ENCODE data around the gene PRKD3.
"Not testable (repeated sequence)": the region's sequence is repeated elsewhere in the genome, so short reads cannot be mapped to it uniquely, and the experiment has no call there.

The PRKD3 gene

DNA sequence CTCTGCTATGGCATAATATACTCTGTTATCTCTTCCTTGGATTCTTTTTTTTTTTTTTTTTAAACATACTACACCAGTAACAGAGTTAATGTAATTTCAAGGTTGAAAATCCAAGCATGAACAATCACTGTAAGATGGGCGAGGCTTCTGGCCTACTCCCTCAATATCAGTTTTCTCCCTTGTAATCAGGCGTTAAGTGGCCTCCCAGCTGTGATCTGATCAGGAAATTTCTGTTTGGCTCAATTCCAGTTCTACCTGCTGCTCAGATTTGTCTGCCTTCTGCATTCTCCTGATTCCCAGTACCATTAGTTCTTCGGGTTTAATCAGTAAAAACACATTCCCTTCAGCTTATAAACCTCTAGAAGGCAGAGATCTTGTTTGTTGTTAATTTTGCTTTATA lies 18.6 kb downstream of the PRKD3 start:
- peak; percentile 14 for DNase-seq

DNA sequence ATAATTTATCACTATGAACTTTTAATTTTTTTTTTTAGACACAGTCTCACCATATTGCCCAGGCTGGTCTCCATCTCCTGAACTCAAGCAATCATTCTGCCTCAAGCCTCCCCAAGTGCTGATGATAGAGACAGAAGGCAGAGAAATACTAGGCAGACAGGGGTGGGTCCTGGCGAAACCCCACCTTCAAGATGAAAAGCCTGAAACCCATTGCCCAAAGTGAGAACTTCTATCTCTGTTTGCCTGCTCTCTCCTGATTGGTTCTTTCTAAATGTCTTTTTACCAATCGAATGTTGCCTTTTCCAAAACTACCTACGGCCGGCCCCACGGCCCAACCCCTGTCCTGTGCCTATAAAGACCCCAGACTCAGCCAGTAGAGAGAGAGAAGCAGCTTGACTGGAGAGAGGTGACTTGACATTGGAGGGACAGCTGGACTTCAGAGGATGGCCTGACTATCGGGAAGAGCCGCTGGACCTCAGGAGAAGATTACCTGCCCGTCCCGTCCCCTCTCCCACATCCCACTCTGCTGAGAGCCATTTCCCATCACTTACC lies 21.9 kb downstream of the PRKD3 start:
- DNase-seq, result no peak

DNA sequence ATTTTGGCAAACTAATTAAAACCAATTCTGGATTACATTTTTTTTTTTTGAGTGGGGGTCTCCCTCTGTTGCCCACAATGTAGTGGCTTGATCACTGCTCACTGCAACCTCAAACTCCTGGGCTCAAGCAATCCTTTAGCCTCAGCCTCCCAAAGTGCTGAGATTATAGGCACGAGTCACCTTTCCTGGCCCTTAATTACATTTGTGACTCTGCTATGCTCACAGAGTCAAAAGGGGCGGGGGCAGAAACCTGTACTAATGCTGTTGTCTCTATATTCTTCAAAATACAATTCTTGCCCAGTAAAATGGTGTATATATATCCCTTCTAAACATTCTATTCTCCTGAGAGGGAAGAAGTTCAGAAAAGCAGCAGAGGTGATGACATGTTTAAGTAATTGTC lies 23.2 kb downstream of the PRKD3 start:
- DNase-seq, result no peak

DNA sequence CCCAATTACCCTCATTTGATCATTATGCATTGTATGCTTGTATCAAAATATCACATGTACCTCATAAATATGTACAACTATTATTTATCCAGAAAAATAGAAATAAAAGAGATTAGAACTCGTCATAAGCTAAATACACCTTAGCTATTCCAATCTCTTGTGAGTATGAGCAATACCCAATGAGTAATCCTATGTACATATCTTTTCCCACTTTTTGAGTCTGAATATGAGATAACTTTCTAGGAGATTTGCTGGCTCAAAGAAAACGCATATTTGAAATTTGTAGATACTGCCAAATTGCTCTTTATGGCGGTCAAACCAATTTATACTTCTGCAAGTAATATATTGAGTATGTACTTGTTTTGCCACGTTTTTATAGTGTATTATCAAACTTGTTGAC lies 24.1 kb downstream of the PRKD3 start:
- no peak for DNase-seq

DNA sequence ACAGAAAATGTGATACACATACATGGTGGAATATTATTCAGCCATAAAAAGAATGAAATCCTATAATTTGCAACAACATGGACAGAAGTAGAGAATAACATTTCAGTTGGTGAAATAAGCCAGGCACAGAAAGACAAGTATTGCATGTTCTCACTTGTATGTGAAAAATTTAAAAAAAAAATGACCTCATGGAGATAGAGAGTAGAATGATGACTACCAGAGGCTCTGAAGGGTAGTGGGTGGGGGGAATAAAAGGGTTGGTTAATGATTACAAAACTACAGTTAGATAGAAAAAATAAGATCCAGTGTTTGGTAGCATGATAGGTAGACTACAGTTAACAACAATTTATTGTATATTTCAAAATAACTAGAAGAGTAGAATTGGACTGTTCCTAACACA lies 24.5 kb downstream of the PRKD3 start:
- DNase-seq, result no peak

DNA sequence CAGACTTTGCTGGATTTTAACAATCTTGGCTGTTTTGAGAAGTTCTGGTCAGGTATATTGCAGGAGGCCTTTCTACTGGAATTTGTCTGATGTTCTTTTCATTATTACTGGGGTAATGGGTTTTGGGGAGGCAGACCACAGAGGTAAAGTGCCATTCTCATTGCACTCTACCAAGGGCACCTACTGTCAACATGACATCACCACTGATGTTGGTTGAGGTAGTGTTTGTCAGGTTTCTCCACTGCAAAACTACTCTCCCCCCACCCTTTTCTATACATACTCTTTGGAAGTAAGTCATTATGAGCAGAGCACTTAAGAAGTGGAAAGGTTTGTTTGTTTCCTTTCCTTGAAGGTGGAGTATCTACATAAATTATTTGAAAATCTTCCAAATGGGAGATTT lies 27.0 kb downstream of the PRKD3 start:
- DNase-seq, result no peak

DNA sequence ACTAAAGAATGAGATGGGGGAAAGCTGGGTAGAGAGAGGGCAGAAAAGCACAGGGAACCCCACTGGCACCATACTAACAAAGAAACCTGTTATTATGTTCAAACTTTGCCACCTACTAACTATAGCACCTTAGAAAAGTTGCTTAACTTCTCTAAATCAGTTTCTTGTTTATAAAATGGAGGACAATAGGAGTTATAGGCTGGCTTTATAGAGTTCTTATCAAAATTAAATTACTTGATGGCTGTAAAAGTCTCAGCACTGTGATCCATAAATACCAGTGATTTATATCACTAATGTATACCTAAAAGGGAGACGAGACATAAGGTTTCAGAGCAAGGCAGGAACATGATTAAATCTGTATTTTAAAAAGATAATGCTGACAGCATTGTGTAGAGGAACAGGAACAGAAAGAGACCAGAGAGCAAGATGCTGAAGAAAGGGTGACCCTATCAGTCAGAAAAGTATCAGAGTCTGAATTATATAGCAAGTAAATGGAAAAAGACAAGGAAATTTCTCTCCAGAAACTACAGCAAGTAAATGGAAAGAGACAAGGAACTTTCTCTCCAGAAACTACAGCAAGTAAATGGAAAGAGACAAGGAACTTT lies 29.1 kb downstream of the PRKD3 start:
- DNase-seq, result no peak

DNA sequence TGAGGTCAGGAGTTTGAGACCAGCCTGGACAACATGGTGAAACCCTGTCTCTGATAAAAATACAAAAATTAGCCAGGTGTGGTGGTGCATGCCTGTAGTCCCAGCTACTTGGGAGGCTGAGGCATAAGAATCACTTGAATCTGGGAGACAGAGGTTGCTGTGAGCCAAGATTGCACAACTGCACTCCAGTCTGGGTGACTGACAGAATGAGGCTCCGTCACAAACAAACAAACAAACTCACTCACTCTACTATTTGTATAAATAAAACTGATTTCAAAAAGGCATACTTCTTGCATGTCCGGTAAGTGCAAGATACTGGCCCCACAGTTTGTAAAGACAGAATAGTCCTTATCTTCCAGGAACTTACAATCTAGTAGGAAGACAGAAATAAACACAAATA lies 29.8 kb downstream of the PRKD3 start:
- not testable (repeated sequence) for DNase-seq

DNA sequence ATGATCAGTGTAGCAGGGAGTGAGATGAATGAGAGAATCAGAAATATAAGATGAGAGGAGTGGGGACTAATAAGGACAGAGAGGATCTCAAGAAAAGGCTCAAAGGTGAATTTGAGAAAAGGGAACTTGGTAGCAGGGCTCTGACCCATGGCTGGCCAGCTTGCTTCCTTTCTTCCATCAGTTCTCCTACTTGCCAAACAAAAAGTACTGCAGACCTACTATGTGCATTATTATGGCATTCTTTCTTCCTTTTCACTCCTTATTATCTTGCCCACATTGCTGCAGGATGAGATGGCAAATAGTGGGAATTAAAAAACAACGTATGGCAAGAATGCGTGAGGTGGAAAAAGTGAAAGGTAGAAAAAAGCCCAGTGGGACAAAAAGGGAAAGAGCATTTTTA lies 33.0 kb downstream of the PRKD3 start:
- no peak for DNase-seq

DNA sequence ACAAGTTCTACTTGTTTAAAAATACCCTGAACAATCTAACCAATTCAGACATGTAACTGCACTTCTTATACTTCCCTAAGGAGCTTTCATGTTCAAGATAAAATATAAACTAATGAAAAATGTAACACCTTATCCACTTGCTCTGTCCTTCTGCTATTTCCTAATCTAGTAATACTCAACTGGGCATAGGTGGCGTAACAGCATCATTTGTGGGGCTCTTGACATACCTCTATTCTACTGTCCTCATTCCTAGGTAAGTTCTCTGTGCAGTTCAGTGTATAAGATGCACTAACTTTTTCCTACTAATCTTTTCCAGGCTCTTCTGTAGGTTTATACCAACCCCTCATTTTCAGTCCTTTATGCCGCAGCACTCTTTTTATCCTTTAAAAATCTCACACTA lies 36.7 kb downstream of the PRKD3 start:
- no peak for DNase-seq

DNA sequence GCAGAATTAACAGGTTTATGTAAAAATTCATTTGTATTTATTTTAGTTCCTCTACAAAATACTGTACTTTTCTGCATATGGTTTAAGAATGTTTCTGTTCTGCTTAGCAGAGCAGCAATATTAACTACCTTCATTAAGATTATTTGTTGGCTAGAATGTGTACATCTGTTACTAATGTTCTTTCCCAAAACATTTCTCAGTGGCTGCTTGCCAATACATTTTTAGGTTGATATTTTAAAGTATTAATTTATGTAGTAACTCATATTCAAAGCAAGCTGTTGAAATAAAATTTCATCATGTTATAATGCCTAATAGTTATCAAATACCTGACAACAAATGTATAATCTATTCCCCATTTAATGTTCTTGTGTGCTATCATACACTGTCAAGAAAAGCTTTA lies 40.3 kb downstream of the PRKD3 start:
- DNase-seq, result no peak

DNA sequence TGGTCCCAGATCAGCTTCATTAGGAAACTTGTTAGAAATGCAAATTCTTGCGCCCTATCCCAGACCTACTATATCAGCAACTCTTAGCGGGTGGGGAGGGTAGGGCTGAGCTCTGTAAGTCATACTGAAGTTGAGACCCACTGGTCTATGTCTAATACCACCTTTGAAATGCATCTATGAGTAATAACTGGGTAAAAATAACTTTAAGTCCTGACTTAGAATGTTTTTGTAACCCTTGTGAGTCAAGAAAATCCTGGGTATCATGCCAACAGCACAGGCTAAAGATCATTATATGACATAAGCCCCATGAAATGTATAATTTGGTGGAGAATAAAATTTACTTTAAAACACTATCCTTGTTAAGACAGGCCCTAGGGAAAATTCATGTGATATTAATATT lies 41.4 kb downstream of the PRKD3 start:
- DNase-seq, result no peak

DNA sequence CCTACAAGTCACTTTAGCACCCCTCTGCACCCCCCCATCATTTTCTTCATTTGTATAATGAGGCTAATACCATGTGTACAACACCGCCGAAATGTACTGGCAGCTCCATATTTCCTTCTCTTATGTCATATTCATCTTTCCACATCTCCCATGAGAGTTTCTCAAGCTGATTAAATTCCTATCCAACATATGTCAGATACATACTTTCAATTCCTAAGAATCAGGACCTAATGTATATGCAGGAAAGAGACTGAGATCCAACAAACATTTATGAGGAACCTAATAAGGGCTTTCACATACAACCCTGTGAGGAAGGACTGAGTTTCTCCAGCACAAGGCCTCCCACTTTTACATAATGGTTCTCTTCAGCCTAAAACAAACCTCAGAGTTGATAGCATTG lies 41.9 kb downstream of the PRKD3 start:
- DNase-seq, result no peak

DNA sequence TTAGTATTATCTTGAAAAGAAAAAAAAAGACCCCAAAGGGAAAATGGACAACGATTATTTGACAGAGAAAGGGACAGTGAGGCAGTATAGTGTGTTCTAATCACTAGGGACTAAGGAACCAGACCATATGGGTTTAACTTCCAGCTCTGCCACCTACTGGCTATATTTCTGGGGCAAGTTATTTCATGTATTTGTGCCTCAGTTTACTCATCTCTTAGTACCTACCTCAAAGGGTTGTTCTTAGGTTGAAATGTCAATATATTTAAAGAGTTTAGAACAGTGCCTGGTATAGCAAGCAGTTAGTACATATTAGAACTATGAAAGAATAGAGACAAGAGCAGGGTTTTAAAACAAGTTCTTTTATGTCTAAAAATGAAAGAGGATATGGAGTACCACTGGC lies 42.7 kb downstream of the PRKD3 start:
- no peak for DNase-seq

DNA sequence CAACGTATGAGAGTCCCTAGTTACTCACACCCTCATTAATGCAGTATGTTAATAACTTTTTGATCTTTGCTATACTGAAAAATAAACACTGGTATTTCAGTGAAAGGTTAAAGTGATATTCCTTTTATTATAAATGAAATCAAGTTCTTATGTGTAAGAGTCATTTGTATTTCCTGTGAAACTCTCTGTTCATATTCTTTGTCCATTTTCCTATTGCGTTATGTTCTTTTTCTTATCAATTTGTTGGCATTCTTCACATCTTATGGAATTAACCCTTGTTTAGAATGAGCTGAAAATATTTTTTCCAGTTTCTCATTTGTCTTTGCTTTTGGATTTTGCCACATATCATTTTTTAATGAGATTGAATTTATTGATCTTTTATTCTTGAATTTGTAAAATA lies 48.3 kb downstream of the PRKD3 start:
- no peak for DNase-seq

All from DMS 273 treated with DMSO at 0.1 percent for 48 hours (cell line).